Measurements from ENCODE around the gene CDH13.

- no peak for TF ChIP-seq TAF7 (optimal IDR thresholded peaks at IDR 0.05; ENCODE audit: borderline replicate concordance, low read depth, low read length)
- TF ChIP-seq, protein P1, sequence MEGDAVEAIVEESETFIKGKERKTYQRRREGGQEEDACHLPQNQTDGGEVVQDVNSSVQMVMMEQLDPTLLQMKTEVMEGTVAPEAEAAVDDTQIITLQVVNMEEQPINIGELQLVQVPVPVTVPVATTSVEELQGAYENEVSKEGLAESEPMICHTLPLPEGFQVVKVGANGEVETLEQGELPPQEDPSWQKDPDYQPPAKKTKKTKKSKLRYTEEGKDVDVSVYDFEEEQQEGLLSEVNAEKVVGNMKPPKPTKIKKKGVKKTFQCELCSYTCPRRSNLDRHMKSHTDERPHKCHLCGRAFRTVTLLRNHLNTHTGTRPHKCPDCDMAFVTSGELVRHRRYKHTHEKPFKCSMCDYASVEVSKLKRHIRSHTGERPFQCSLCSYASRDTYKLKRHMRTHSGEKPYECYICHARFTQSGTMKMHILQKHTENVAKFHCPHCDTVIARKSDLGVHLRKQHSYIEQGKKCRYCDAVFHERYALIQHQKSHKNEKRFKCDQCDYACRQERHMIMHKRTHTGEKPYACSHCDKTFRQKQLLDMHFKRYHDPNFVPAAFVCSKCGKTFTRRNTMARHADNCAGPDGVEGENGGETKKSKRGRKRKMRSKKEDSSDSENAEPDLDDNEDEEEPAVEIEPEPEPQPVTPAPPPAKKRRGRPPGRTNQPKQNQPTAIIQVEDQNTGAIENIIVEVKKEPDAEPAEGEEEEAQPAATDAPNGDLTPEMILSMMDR (IDR thresholded peaks at IDR 0.05; ENCODE audit: control extremely low read depth in 1 of 3, insufficient read depth in 1 of 3, low read depth in 1 of 3, low read length in 3 of 3), result no peak
- TF ChIP-seq HDAC2 (IDR thresholded peaks at IDR 0.05; ENCODE audit: borderline replicate concordance in 1 of 2, low read depth in 2 of 2, low read length in 2 of 2), result no peak
- no peak for TF ChIP-seq SP2 (IDR thresholded peaks at IDR 0.05; ENCODE audit: low read length)
Observed at GRCh38 chr16:83581082-83581481, 954.3 kb downstream of the CDH13 start.
